Endothelial cell of umbilical vein (primary cell): ENCODE data around the gene MCFD2.

Source experiments
- CTCF ChIP-seq, 2 donors: IDR thresholded peaks; 1 replicate in 1 of 2; 2 replicates in 1 of 2; pipeline ENCODE4 v1.5.1; 2011; ENCODE audit warnings: low read length in 2 of 2, mild to moderate bottlenecking in 2 of 2, moderate library complexity in 2 of 2, control low read depth in 1 of 2, inconsistent platforms in 1 of 2, low read depth in 1 of 2; ENCODE audit not compliant: insufficient read depth in 1 of 2; ENCODE audit errors: extremely low read depth in 1 of 2
- EZH2 ChIP-seq: IDR thresholded peaks from 2 replicates; pipeline ENCODE4 v1.6.1; 2012; ENCODE audit warnings: borderline replicate concordance, low read depth, mild to moderate bottlenecking, moderate library complexity, low read length, inconsistent platforms; ENCODE audit not compliant: severe bottlenecking
- FOS ChIP-seq: IDR thresholded peaks from 2 replicates; pipeline ENCODE4 v1.6.1; 2011; ENCODE audit warnings: mild to moderate bottlenecking, low read length, moderate library complexity, borderline replicate concordance; ENCODE audit not compliant: insufficient read depth
- POLR2A ChIP-seq: IDR thresholded peaks from 2 replicates; pipeline ENCODE4 v1.6.1; 2012; ENCODE audit warnings: low read depth, mild to moderate bottlenecking, control low read depth, low read length
- POLR2AphosphoS5 ChIP-seq: IDR thresholded peaks from 2 replicates; pipeline ENCODE4 v1.6.1; 2012; ENCODE audit warnings: low read depth, mild to moderate bottlenecking, control low read depth, low read length, moderate library complexity; ENCODE audit not compliant: insufficient read depth

- TF ChIP-seq CTCF (IDR thresholded peaks at IDR 0.05; ENCODE audit: extremely low read depth in 1 of 2, insufficient read depth in 1 of 2, low read depth in 1 of 2, low read length in 2 of 2) = no peak
- TF ChIP-seq POLR2A = no peak
- no peak for TF ChIP-seq FOS
- TF ChIP-seq EZH2 = no peak
- no peak for TF ChIP-seq POLR2AphosphoS5
These were observed 27.5 kb upstream of the MCFD2 start for GRCh38 chr2:46942891-46943626.
